ENCODE measurements around the gene GPR155.
"Not testable (repeated sequence)": the region's sequence is repeated elsewhere in the genome, so short reads cannot be mapped to it uniquely, and the experiment has no call there.

Gene GPR155

GRCh38 chr2:174428214-174428613 is 58.6 kb downstream of the GPR155 start:
- H3K36me3 ChIP-seq, result no peaks in the 10 kb centered on the region; the same call in 1 of the 2 replicates
- H3K27ac ChIP-seq, result no peak overlapping the region
- TF ChIP-seq CTCF (IDR thresholded peaks at IDR 0.05; ENCODE audit: low read depth, low read length), result no peak
- no peak overlapping the region for H3K4me3 ChIP-seq (ENCODE audit: low read depth, low read length)
- DNase-seq, result no peak
- no peaks in the 10 kb centered on the region for H3K27me3 ChIP-seq (ENCODE audit: insufficient read depth, low read depth, severe bottlenecking)
- H3K9me3 ChIP-seq (ENCODE audit: severe bottlenecking), result no peaks in the 10 kb centered on the region

GRCh38 chr2:174412256-174412655 is 74.6 kb downstream of the GPR155 start:
- Histone ChIP-seq H3K27me3 (ENCODE audit: insufficient read depth, low read depth, severe bottlenecking) (no peaks in the 10 kb centered on the region), H3K27ac (no peak overlapping the region), H3K9me3 (ENCODE audit: severe bottlenecking) (no peaks in the 10 kb centered on the region), H3K36me3 (no peaks in the 10 kb centered on the region; the same call in 1 of the 2 replicates), H3K4me3 (ENCODE audit: low read depth, low read length) (no peak overlapping the region)
- no peak for DNase-seq
- TF ChIP-seq CTCF (IDR thresholded peaks at IDR 0.05; ENCODE audit: low read depth, low read length), result no peak

GRCh38 chr2:174410039-174410438 is 76.8 kb downstream of the GPR155 start:
- DNase-seq; H3K4me3 ChIP-seq (ENCODE audit: low read depth, low read length); H3K27me3 ChIP-seq (ENCODE audit: insufficient read depth, low read depth, severe bottlenecking); H3K27ac ChIP-seq; H3K9me3 ChIP-seq (ENCODE audit: severe bottlenecking); H3K36me3 ChIP-seq: not testable (repeated sequence)

GRCh38 chr2:174403628-174404027 is 83.2 kb downstream of the GPR155 start:
- no peak for DNase-seq
- no peaks in the 10 kb centered on the region for H3K9me3 ChIP-seq (ENCODE audit: severe bottlenecking)
- no peak for TF ChIP-seq CTCF (IDR thresholded peaks at IDR 0.05; ENCODE audit: low read depth, low read length)
- H3K4me3 ChIP-seq (ENCODE audit: low read depth, low read length), result no peak overlapping the region
- H3K36me3 ChIP-seq, result peaks cover 4% of the 10 kb centered on the region
- H3K27me3 ChIP-seq (ENCODE audit: insufficient read depth, low read depth, severe bottlenecking), result no peaks in the 10 kb centered on the region
- H3K27ac ChIP-seq, result no peak overlapping the region

GRCh38 chr2:174400853-174401252 is 86.0 kb downstream of the GPR155 start:
- DNase-seq, result no peak
- H3K36me3 ChIP-seq, result peaks cover 4% of the 10 kb centered on the region
- H3K9me3 ChIP-seq (ENCODE audit: severe bottlenecking), result no peaks in the 10 kb centered on the region
- H3K27me3 ChIP-seq (ENCODE audit: insufficient read depth, low read depth, severe bottlenecking), result no peaks in the 10 kb centered on the region
- no peak for TF ChIP-seq CTCF (IDR thresholded peaks at IDR 0.05; ENCODE audit: low read depth, low read length)
- no peak overlapping the region for H3K4me3 ChIP-seq (ENCODE audit: low read depth, low read length)
- H3K27ac ChIP-seq, result no peak overlapping the region

GRCh38 chr2:174399171-174399570 is 87.7 kb downstream of the GPR155 start:
- Histone ChIP-seq H3K27ac (no peak overlapping the region), H3K9me3 (ENCODE audit: severe bottlenecking) (no peaks in the 10 kb centered on the region), H3K4me3 (ENCODE audit: low read depth, low read length) (no peak overlapping the region), H3K27me3 (ENCODE audit: insufficient read depth, low read depth, severe bottlenecking) (no peaks in the 10 kb centered on the region), H3K36me3 (peaks cover 3% of the 10 kb centered on the region)
- TF ChIP-seq CTCF (IDR thresholded peaks at IDR 0.05; ENCODE audit: low read depth, low read length), result no peak
- DNase-seq, result no peak

Measured in WERI-Rb-1 (cell line).